Prostate gland (tissue), 2 donors: ENCODE results near the gene SPTBN1.

Source experiments
- CTCF ChIP-seq, 4 experiments: fragments of 200-600 bp in 2 of 4; fragments of 450-650 bp in 2 of 4; sonication (generic) in 2 of 4; IDR thresholded peaks; 1 replicate in 3 of 4; 2 replicates in 1 of 4; pipeline ENCODE4 v1.5.1; 2016 to 2019; ENCODE audit warnings: antibody characterized with exemption in 4 of 4, mild to moderate bottlenecking in 2 of 4, moderate library complexity in 2 of 4
- POLR2A ChIP-seq: fragments of 450-650 bp; IDR thresholded peaks from one replicate; pipeline ENCODE4 v1.6.1; 2016; ENCODE audit warnings: antibody characterized with exemption, mild to moderate bottlenecking

DNA sequence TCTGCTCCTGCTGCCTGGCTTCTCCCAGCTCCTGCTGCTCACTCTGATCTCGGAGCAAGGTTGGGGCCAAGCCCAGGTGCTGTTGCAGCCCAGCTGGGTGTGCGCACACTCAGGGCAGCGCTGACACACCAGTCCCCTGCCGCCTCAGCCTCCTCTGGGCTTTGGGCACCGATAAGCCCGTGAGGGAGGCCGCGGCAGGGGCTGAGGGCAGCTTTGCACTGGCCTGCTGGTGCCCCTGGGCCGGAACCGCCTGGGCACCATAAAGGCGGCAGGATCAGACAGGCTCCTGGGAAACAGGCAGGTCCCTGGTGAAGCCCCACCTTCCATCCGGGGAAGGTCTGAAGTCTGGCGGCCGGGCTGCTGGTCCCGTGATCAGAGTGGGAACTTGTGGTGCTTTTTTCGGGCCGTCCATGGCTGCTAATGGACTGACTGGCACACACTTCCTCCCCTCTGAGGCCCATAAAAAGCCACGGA lies 253.2 kb downstream of the SPTBN1 start:
- TF ChIP-seq CTCF (IDR thresholded peaks at IDR 0.05) (no peak), POLR2A (no peak)
